HEK293 (cell line): ENCODE data around the gene LRP1B.

ENCODE experiments used
- ZSCAN30 ChIP-seq: fragments of 450-650 bp; IDR thresholded peaks from 2 replicates; pipeline ENCODE4 v1.5.1; 2018; ENCODE audit warnings: missing biosample characterization, mild to moderate bottlenecking, missing genetic modification characterization, moderate library complexity
- TF ChIP-seq, protein P1 (sequence below): fragments of 450-650 bp; formaldehyde crosslinking; IDR thresholded peaks from 2 replicates; pipeline ENCODE4 v1.5.1; 2016; ENCODE audit warnings: missing biosample characterization, missing genetic modification characterization

DNA sequence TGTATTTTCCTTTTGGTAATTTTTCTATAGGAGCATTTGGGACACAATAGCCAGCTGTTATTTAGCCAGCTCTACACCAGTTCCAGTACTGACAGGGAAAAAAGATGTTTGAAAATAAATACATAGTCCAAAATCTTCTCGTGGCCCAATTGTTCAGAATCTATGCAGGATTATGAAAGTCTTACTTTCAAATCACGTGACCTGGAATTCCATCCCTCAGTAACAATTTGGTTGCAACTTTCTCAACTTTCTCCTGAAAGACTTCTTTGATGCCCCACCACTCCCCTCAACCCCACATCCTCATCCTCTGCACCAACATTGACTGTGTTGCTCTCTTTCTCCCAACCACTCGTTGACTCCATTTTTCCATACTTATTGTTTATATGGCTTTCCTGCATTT, 539.0 kb downstream of the LRP1B start:
- TF ChIP-seq, protein P1, sequence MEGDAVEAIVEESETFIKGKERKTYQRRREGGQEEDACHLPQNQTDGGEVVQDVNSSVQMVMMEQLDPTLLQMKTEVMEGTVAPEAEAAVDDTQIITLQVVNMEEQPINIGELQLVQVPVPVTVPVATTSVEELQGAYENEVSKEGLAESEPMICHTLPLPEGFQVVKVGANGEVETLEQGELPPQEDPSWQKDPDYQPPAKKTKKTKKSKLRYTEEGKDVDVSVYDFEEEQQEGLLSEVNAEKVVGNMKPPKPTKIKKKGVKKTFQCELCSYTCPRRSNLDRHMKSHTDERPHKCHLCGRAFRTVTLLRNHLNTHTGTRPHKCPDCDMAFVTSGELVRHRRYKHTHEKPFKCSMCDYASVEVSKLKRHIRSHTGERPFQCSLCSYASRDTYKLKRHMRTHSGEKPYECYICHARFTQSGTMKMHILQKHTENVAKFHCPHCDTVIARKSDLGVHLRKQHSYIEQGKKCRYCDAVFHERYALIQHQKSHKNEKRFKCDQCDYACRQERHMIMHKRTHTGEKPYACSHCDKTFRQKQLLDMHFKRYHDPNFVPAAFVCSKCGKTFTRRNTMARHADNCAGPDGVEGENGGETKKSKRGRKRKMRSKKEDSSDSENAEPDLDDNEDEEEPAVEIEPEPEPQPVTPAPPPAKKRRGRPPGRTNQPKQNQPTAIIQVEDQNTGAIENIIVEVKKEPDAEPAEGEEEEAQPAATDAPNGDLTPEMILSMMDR = no peak
- no peak for TF ChIP-seq ZSCAN30 (tag by site-specific recombination)
